Urinary bladder (tissue), 4 donors: Measurements from ENCODE around the gene LDLRAD4. TPM values are rescaled to one million over a fixed set of nuclear protein-coding genes. Genes with fewer than 3 reads are reported as not detected.
A peak's percentile ranks its signal among the peaks of the same experiment; 100 is the strongest.

Experiments used
- DNase-seq: peaks from one replicate; pipeline ENCODE4 v3.0.0-alpha.2; 2015; ENCODE audit errors: extremely low spot score
- H3K27ac ChIP-seq: one replicate; pipeline ENCODE4 v1.5.1; 2013; ENCODE audit warnings: low read depth, mild to moderate bottlenecking, moderate library complexity
- H3K36me3 ChIP-seq: one replicate; pipeline ENCODE4 v1.6.1; 2013; ENCODE audit warnings: mild to moderate bottlenecking, moderate library complexity; ENCODE audit not compliant: insufficient read depth
- H3K4me1 ChIP-seq: one replicate; pipeline ENCODE4 v1.6.1; 2013; ENCODE audit warnings: mild to moderate bottlenecking, moderate library complexity; ENCODE audit not compliant: insufficient read depth
- H3K4me3 ChIP-seq: one replicate; pipeline ENCODE4 v1.5.1; 2013; ENCODE audit warnings: low read depth, low read length
- WGBS: extraction: QIAGEN DNeasy Blood & Tissue Kit; methylation state at CpG from one replicate; pipeline ENCODE4 v1.1.7; 2013; 5-methylcytosine and 5-hydroxymethylcytosine counted together
- polyA plus RNA-seq: library from polyadenylated mRNA; stranded (reverse); fragments of 200-250 nt; gene quantifications from one replicate; pipeline ENCODE4 v1.2.3, GENCODE V29; 2013
- total RNA-seq: library from RNA; depleted of rRNA; stranded (reverse); fragments of >200 nt; gene quantifications from one replicate; pipeline ENCODE4 v1.2.3, GENCODE V29; 2014
- donor health status: healthy with polysubstance abuse.
- donor health status: healthy.

LDLRAD4 gene
- total and polyA plus RNA-seq, 2 donors, result 13.8 to 52.3 TPM

- 73% methylated on average over 7 of the region's 7 CpGs for WGBS
- no peak for DNase-seq
- H3K27ac ChIP-seq, result no peak overlapping the region
- H3K4me1 ChIP-seq, result no peaks in the 10 kb centered on the region
- no peak overlapping the region for H3K4me3 ChIP-seq
- H3K36me3 ChIP-seq, result no peaks in the 10 kb centered on the region
Measured at GRCh38 chr18:13416208-13416607, 197.6 kb downstream of the LDLRAD4 start.

- no peak overlapping the region for H3K4me3 ChIP-seq
- 74% methylated on average over 3 of the region's 3 CpGs for WGBS
- no peak overlapping the region for H3K27ac ChIP-seq
- no peak for DNase-seq
- H3K36me3 ChIP-seq, result no peaks in the 10 kb centered on the region
- H3K4me1 ChIP-seq, result no peaks in the 10 kb centered on the region
Measured at GRCh38 chr18:13416848-13417247, 198.3 kb downstream of the LDLRAD4 start.

- no peak for DNase-seq
- Histone ChIP-seq H3K27ac (peak overlapping the region; percentile 42), H3K36me3 (no peaks in the 10 kb centered on the region), H3K4me1 (no peaks in the 10 kb centered on the region), H3K4me3 (no peak overlapping the region)
- WGBS, result 84% methylated on average over 11 of the region's 11 CpGs
Measured at GRCh38 chr18:13418013-13418710, 199.6 kb downstream of the LDLRAD4 start.

GRCh38 chr18:13420969-13421686 lies 202.6 kb downstream of the LDLRAD4 start:
- H3K36me3 ChIP-seq, result no peaks in the 10 kb centered on the region
- no peak for DNase-seq
- no peak overlapping the region for H3K27ac ChIP-seq
- 91% methylated on average over 19 of the region's 19 CpGs for WGBS
- no peaks in the 10 kb centered on the region for H3K4me1 ChIP-seq
- H3K4me3 ChIP-seq, result no peak overlapping the region

- Histone ChIP-seq H3K27ac (no peak overlapping the region), H3K4me3 (no peak overlapping the region), H3K36me3 (no peaks in the 10 kb centered on the region), H3K4me1 (no peaks in the 10 kb centered on the region)
- DNase-seq, result no peak
- 97% methylated on average over 5 of the region's 5 CpGs for WGBS
Measured at GRCh38 chr18:13422541-13423147, 204.1 kb downstream of the LDLRAD4 start.

- DNase-seq, result no peak
- H3K27ac ChIP-seq, result no peak overlapping the region
- H3K4me1 ChIP-seq, result no peaks in the 10 kb centered on the region
- no peaks in the 10 kb centered on the region for H3K36me3 ChIP-seq
- H3K4me3 ChIP-seq, result no peak overlapping the region
- WGBS, result 96% methylated on average over 9 of the region's 9 CpGs
Measured at GRCh38 chr18:13423352-13423751, 204.8 kb downstream of the LDLRAD4 start.

- Histone ChIP-seq H3K4me1 (no peaks in the 10 kb centered on the region), H3K4me3 (no peak overlapping the region), H3K36me3 (no peaks in the 10 kb centered on the region), H3K27ac (no peak overlapping the region)
- 87% methylated on average over 7 of the region's 7 CpGs for WGBS
- DNase-seq, result no peak
Measured at GRCh38 chr18:13424363-13424762, 205.8 kb downstream of the LDLRAD4 start.

- Histone ChIP-seq H3K36me3 (no peaks in the 10 kb centered on the region), H3K4me3 (no peak overlapping the region), H3K27ac (no peak overlapping the region), H3K4me1 (no peaks in the 10 kb centered on the region)
- 84% methylated on average over 16 of the region's 16 CpGs for WGBS
- DNase-seq, result no peak
Measured at GRCh38 chr18:13425357-13426091, 207.0 kb downstream of the LDLRAD4 start.

GRCh38 chr18:13427354-13427753 lies 208.8 kb downstream of the LDLRAD4 start:
- no peak for DNase-seq
- Histone ChIP-seq H3K36me3 (no peaks in the 10 kb centered on the region), H3K4me1 (no peaks in the 10 kb centered on the region), H3K27ac (no peak overlapping the region), H3K4me3 (no peak overlapping the region)
- 67% methylated on average over 3 of the region's 3 CpGs for WGBS

- no peaks in the 10 kb centered on the region for H3K4me1 ChIP-seq
- no peak for DNase-seq
- no peak overlapping the region for H3K4me3 ChIP-seq
- no peaks in the 10 kb centered on the region for H3K36me3 ChIP-seq
- no peak overlapping the region for H3K27ac ChIP-seq
- 83% methylated on average over 3 of the region's 3 CpGs for WGBS
Measured at GRCh38 chr18:13428319-13428718, 209.8 kb downstream of the LDLRAD4 start.

- Histone ChIP-seq H3K36me3 (no peaks in the 10 kb centered on the region), H3K4me3 (no peak overlapping the region), H3K27ac (no peak overlapping the region), H3K4me1 (no peaks in the 10 kb centered on the region)
- 94% methylated on average over 5 of the region's 5 CpGs for WGBS
- no peak for DNase-seq
Measured at GRCh38 chr18:13429016-13429415, 210.5 kb downstream of the LDLRAD4 start.

- Histone ChIP-seq H3K4me1 (no peaks in the 10 kb centered on the region), H3K4me3 (no peak overlapping the region), H3K27ac (no peak overlapping the region), H3K36me3 (no peaks in the 10 kb centered on the region)
- DNase-seq, result no peak
- 94% methylated on average over 15 of the region's 15 CpGs for WGBS
Measured at GRCh38 chr18:13429884-13430510, 211.4 kb downstream of the LDLRAD4 start.

GRCh38 chr18:13430663-13431062 lies 212.1 kb downstream of the LDLRAD4 start:
- H3K4me1 ChIP-seq, result no peaks in the 10 kb centered on the region
- H3K4me3 ChIP-seq, result no peak overlapping the region
- no peaks in the 10 kb centered on the region for H3K36me3 ChIP-seq
- no peak overlapping the region for H3K27ac ChIP-seq
- DNase-seq, result no peak
- 95% methylated on average over 4 of the region's 4 CpGs for WGBS
